Uterine smooth muscle cell (primary cell): ENCODE measurements around the gene RAET1E. TPM values are rescaled to one million over a fixed set of nuclear protein-coding genes. Genes with fewer than 3 reads are reported as not detected.

ENCODE experiments used
- total RNA-seq: library from RNA; depleted of rRNA; stranded (reverse); fragments of >200 nt; gene quantifications from 2 replicates; pipeline ENCODE4 v1.2.3, GENCODE V29; 2014

Gene RAET1E, protein sequence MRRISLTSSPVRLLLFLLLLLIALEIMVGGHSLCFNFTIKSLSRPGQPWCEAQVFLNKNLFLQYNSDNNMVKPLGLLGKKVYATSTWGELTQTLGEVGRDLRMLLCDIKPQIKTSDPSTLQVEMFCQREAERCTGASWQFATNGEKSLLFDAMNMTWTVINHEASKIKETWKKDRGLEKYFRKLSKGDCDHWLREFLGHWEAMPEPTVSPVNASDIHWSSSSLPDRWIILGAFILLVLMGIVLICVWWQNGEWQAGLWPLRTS
- 0.11 TPM in 1 of 2 replicates, not detected in the other for total RNA-seq

GRCh38 chr6:149897855-149898744 lies at the start of gene RAET1E:
TSS of gene RAET1E (minus strand) at chr6:149898113. CDS start at chr6:149890901, 7,212 bp downstream.

DNA sequence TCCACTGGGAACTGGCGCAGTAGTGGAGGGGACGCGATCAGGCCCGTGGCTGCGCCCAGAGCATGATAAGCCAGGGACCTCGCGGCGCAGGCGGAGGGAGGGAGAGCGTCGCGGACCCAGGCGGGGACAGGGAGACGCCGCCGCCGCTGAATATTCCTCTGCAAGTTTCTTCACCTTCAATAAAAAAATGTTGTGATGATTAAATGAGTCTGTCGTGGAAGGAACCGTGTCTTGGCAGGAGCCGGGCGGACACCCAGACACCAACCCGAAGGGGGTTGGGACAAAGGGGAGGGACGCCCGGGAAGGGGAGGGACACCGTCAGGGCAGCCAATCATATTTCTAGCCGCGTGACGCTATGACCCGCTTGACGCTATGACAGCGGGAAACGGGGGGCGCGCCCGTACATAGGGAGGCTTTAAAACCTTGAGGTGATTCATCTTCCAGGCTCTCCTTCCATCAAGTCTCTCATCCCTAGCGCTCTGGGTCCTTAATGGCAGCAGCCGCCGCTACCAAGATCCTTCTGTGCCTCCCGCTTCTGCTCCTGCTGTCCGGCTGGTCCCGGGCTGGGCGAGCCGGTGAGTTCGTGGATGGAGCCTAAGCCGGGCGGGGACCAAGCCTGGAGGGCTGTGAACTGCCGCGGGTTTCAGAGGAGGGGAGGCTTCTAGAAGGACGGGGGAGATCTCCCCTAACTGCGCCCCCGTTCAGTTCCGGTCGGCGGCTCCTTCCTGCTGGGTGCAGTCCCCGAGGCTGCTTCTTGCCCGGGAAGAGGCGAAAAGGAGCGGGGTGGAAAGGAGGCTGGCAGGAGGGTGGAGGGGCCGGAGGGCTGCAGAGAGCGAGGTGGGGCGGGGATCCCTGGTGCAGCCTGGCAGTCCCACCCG lies 43.9 kb upstream of the RAET1E start, which contains the start of gene ULBP2:
TSS of gene ULBP2 (plus strand) at position 432 of the 878 bp plus-strand sequence. CDS start at position 491, 59 bp downstream.

DNA sequence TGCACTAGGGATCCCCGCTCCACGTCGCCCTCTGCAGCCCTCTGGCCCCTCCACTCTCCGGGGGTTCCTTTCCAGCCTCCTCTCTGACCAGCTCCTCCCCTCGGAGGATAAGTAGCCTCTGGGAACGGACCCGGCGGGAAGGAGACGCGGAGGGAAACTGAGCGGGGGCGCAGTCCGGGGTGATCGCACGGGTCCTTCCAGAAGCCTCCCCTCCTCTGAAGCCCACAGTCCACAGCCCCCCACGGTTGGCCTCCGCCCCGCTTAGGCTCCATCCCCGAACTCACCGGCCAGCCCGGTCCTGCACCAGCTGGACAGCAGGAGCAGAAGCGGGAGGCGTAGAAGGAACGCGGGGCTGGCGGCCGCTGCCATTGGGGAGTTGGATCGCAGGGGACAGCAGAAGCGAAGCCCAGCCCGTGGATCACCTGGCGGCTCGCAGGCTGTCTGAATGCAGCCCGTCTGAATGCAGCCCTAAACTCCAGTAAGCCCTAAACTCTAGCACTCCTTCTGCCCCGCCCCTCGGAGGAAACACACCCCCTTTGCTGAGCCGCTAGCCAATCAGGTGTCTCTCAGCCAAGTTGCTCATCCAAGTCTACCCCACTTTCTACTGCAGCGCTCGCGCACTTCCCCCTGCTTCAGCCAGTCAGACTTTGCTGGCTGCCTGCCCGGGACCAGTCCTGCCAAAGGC lies 24.9 kb upstream of the RAET1E start, which contains the start of gene RAET1G:
TSS of gene RAET1G (minus strand) at position 480 of the 685 bp plus-strand sequence. CDS start at position 369, 111 bp downstream.

GRCh38 chr6:149863698-149864577 lies 34.0 kb downstream of the RAET1E start, which contains the start of gene LRP11:
TSS of gene LRP11 (minus strand) at chr6:149864359. CDS start at chr6:149864020, 339 bp downstream.

Other genes starting within 250 kb of the RAET1E start
- 35.5 and 41.4 TPM in 2 replicates for gene KATNA1, start 249.4 kb downstream of the RAET1E start, total RNA-seq
- gene LATS1, start 180.0 kb downstream of the RAET1E start, total RNA-seq, result 8.5 TPM in 2 replicates
- gene NUP43, start 151.6 kb downstream of the RAET1E start, total RNA-seq, result 28.7 and 39.2 TPM in 2 replicates
- gene PCMT1, start 148.4 kb downstream of the RAET1E start, total RNA-seq, result 128 and 272 TPM in 2 replicates
- 93.3 and 125 TPM in 2 replicates for gene LRP11, start 33.8 kb downstream of the RAET1E start, total RNA-seq
- gene RAET1G, start 25.0 kb upstream of the RAET1E start, total RNA-seq, result 0.44 and 1.1 TPM in 2 replicates
- gene ULBP2, start 43.9 kb upstream of the RAET1E start, total RNA-seq, result 2.6 and 4.1 TPM in 2 replicates
- 0.12 and 0.22 TPM in 2 replicates for gene ULBP1, start 65.8 kb upstream of the RAET1E start, total RNA-seq
- gene RAET1L, start 127.4 kb upstream of the RAET1E start, total RNA-seq, result not detected in 2 replicates
- gene ULBP3, start 171.0 kb upstream of the RAET1E start, total RNA-seq, result 9.9 and 10.0 TPM in 2 replicates
- gene PPP1R14C, start 244.9 kb upstream of the RAET1E start, total RNA-seq, result 0.50 and 1.9 TPM in 2 replicates